ENCODE measurements around the gene MB. TPM values are rescaled to one million over a fixed set of nuclear protein-coding genes. Genes with fewer than 3 reads are reported as not detected.

The MB gene
- total and polyA plus RNA-seq, 9 of the 15 experiments (the other 6 are each of a cell fraction or from before 2014, with no cell fraction given), result not detected

DNA sequence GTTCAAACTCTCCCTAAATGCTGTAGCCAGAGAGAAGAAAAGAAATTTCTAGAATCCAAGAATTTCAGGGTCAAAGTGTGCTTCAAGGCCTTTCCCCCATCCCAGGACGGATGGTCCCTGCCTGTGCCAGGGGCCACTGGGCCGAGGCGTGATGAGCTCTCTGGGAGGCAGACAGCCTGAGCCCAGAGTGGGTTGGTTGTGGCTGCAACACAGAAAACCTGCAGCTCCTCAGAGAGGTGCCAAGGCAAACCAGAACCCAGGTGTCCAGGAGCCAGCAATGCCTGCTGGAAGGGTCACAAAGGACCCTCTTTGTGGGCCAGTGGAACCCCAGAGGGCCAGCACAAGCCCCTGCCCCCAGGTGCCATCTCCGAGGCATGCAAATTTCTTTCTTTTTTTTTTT is 28.5 kb upstream of the MB start (continued):
- TF ChIP-seq SRF (CRISPR knock-in tag; IDR thresholded peaks at IDR 0.05) (no peak), DNMT1 (IDR thresholded peaks at IDR 0.05) (no peak), ZNF165 (CRISPR knock-in tag; IDR thresholded peaks at IDR 0.05; ENCODE audit: borderline replicate concordance) (no peak), ZNF263 (CRISPR knock-in tag; IDR thresholded peaks at IDR 0.05; ENCODE audit: borderline replicate concordance) (no peak), ZC3H11A (IDR thresholded peaks at IDR 0.05; ENCODE audit: low read depth, low read length) (no peak), TCF3 (CRISPR knock-in tag; IDR thresholded peaks at IDR 0.05) (no peak), PURB (CRISPR knock-in tag; IDR thresholded peaks at IDR 0.05; ENCODE audit: low read depth) (no peak), NONO (IDR thresholded peaks at IDR 0.05; ENCODE audit: low read depth in 2 of 2, low read length in 1 of 2) (no peak), SMARCE1 (IDR thresholded peaks at IDR 0.05) (no peak), MTA2 (IDR thresholded peaks at IDR 0.05; ENCODE audit: low read depth) (no peak), KLF16 (IDR thresholded peaks at IDR 0.05) (no peak)
- TF ChIP-seq, protein P1, sequence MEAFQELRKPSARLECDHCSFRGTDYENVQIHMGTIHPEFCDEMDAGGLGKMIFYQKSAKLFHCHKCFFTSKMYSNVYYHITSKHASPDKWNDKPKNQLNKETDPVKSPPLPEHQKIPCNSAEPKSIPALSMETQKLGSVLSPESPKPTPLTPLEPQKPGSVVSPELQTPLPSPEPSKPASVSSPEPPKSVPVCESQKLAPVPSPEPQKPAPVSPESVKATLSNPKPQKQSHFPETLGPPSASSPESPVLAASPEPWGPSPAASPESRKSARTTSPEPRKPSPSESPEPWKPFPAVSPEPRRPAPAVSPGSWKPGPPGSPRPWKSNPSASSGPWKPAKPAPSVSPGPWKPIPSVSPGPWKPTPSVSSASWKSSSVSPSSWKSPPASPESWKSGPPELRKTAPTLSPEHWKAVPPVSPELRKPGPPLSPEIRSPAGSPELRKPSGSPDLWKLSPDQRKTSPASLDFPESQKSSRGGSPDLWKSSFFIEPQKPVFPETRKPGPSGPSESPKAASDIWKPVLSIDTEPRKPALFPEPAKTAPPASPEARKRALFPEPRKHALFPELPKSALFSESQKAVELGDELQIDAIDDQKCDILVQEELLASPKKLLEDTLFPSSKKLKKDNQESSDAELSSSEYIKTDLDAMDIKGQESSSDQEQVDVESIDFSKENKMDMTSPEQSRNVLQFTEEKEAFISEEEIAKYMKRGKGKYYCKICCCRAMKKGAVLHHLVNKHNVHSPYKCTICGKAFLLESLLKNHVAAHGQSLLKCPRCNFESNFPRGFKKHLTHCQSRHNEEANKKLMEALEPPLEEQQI (IDR thresholded peaks at IDR 0.05), result no peak
